Measurements from ENCODE around the gene NCF2.

Gene NCF2

GRCh38 chr1:183582021-183582713, 8.1 kb downstream of the NCF2 start:
- no peak for DNase-seq

- DNase-seq: no peak
Measured at GRCh38 chr1:183580281-183580682, 10.0 kb downstream of the NCF2 start.

- no peak for DNase-seq
Measured at GRCh38 chr1:183578856-183579255, 11.4 kb downstream of the NCF2 start.

- no peak for DNase-seq
Measured at GRCh38 chr1:183577897-183578465, 12.3 kb downstream of the NCF2 start.

GRCh38 chr1:183576537-183576936, 13.7 kb downstream of the NCF2 start:
- no peak for DNase-seq

GRCh38 chr1:183575606-183576005, 14.7 kb downstream of the NCF2 start:
- DNase-seq: no peak

- no peak for DNase-seq
Measured at GRCh38 chr1:183572721-183573120, 17.5 kb downstream of the NCF2 start.

GRCh38 chr1:183571678-183572268, 18.5 kb downstream of the NCF2 start:
- no peak for DNase-seq

- DNase-seq: no peak
Measured at GRCh38 chr1:183570451-183570850, 19.8 kb downstream of the NCF2 start.

GRCh38 chr1:183569801-183570200, 20.5 kb downstream of the NCF2 start:
- DNase-seq: no peak

- DNase-seq: no peak
Measured at GRCh38 chr1:183569141-183569540, 21.1 kb downstream of the NCF2 start.

- DNase-seq: no peak
Measured at GRCh38 chr1:183568176-183569021, 21.9 kb downstream of the NCF2 start.

GRCh38 chr1:183567584-183567983, 22.7 kb downstream of the NCF2 start:
- no peak for DNase-seq

GRCh38 chr1:183566026-183566425, 24.2 kb downstream of the NCF2 start:
- DNase-seq: no peak

GRCh38 chr1:183565261-183565660, 25.0 kb downstream of the NCF2 start:
- no peak for DNase-seq

GRCh38 chr1:183562701-183563100, 27.6 kb downstream of the NCF2 start:
- no peak for DNase-seq

- DNase-seq: no peak
Measured at GRCh38 chr1:183559061-183559460, 31.2 kb downstream of the NCF2 start.

GRCh38 chr1:183554577-183554976, 35.7 kb downstream of the NCF2 start:
- no peak for DNase-seq

- DNase-seq: no peak
Measured at GRCh38 chr1:183553764-183554163, 36.5 kb downstream of the NCF2 start.

- no peak for DNase-seq
Measured at GRCh38 chr1:183553331-183553730, 36.9 kb downstream of the NCF2 start.

GRCh38 chr1:183552891-183553290, 37.4 kb downstream of the NCF2 start:
- DNase-seq: no peak

- DNase-seq: no peak
Measured at GRCh38 chr1:183552441-183552840, 37.8 kb downstream of the NCF2 start.

GRCh38 chr1:183551924-183552323, 38.3 kb downstream of the NCF2 start:
- DNase-seq: no peak

- no peak for DNase-seq
Measured at GRCh38 chr1:183550915-183551314, 39.3 kb downstream of the NCF2 start.

All from activated CD8-positive, alpha-beta memory T cell treated with anti-CD3 and anti-CD28 coated beads, Interleukin-2, amount 50 U/mL, for 4 hours (primary cell).